ENCODE measurements around the gene MIOS.

Gene MIOS

GRCh38 chr7:7581531-7582179 is 15.0 kb downstream of the MIOS start:
- Histone ChIP-seq H3K4me2 (ENCODE audit: low read length) (no peak overlapping the region), H3K4me3 (ENCODE audit: low read length) (no peak overlapping the region)

GRCh38 chr7:7582596-7582995 is 15.9 kb downstream of the MIOS start:
- H4K20me1 ChIP-seq (ENCODE audit: insufficient read depth, low read length) = peaks cover 12% of the 10 kb centered on the region
- H3K79me2 ChIP-seq (ENCODE audit: low read length) = peaks cover 44% of the 10 kb centered on the region
- H3K4me2 ChIP-seq (ENCODE audit: low read length) = no peak overlapping the region
- TF ChIP-seq CTCF (IDR thresholded peaks at IDR 0.05; ENCODE audit: low read depth, low read length) (no peak), EZH2phosphoT487 (IDR thresholded peaks at IDR 0.05; ENCODE audit: low read depth) (no peak)
- H3K9me3 ChIP-seq (ENCODE audit: insufficient read depth, low read length) = no peaks in the 10 kb centered on the region
- H2AFZ ChIP-seq (ENCODE audit: low read depth, low read length) = no peak overlapping the region
- H3K4me3 ChIP-seq (ENCODE audit: low read length) = no peak overlapping the region
- H3K36me3 ChIP-seq (replicated peaks; ENCODE audit: low read depth, low read length) = no peaks in the 10 kb centered on the region
- no peak overlapping the region for H3K27ac ChIP-seq (ENCODE audit: low read length)
- peaks cover 6% of the 10 kb centered on the region for H3K4me1 ChIP-seq (ENCODE audit: low read length)
- no peak overlapping the region for H3K9ac ChIP-seq (ENCODE audit: low read length)
- H3K27me3 ChIP-seq (ENCODE audit: low read depth, low read length) = no peaks in the 10 kb centered on the region

More at GRCh38 chr7:7581531-7582179, 15.0 kb downstream of the MIOS start:
- no peaks in the 10 kb centered on the region for H3K9me3 ChIP-seq (ENCODE audit: insufficient read depth, low read length)
- H3K4me1 ChIP-seq (ENCODE audit: low read length) = peaks cover 16% of the 10 kb centered on the region
- no peaks in the 10 kb centered on the region for H3K36me3 ChIP-seq (replicated peaks; ENCODE audit: low read depth, low read length)
- no peak overlapping the region for H3K27ac ChIP-seq (ENCODE audit: low read length)
- H3K9ac ChIP-seq (ENCODE audit: low read length) = no peak overlapping the region
- H3K27me3 ChIP-seq (ENCODE audit: low read depth, low read length) = no peaks in the 10 kb centered on the region
- H4K20me1 ChIP-seq (ENCODE audit: insufficient read depth, low read length) = peaks cover 21% of the 10 kb centered on the region
- no peak for TF ChIP-seq EZH2phosphoT487 (IDR thresholded peaks at IDR 0.05; ENCODE audit: low read depth)
- no peak for TF ChIP-seq CTCF (IDR thresholded peaks at IDR 0.05; ENCODE audit: low read depth, low read length)
- no peak overlapping the region for H2AFZ ChIP-seq (ENCODE audit: low read depth, low read length)
- H3K79me2 ChIP-seq (ENCODE audit: low read length) = peaks cover 53% of the 10 kb centered on the region

GRCh38 chr7:7583731-7584130 is 17.0 kb downstream of the MIOS start:
- H3K4me2 ChIP-seq (ENCODE audit: low read length) = no peak overlapping the region
- H3K36me3 ChIP-seq (replicated peaks; ENCODE audit: low read depth, low read length) = no peaks in the 10 kb centered on the region

GRCh38 chr7:7584653-7585052 is 18.0 kb downstream of the MIOS start:
- no peak overlapping the region for H2AFZ ChIP-seq (ENCODE audit: low read depth, low read length)
- peaks cover 3% of the 10 kb centered on the region; the same call in 1 of the 2 replicates for H4K20me1 ChIP-seq (ENCODE audit: insufficient read depth, low read length)
- H3K79me2 ChIP-seq (ENCODE audit: low read length) = peaks cover 24% of the 10 kb centered on the region
- peaks cover 4% of the 10 kb centered on the region for H3K36me3 ChIP-seq (replicated peaks; ENCODE audit: low read depth, low read length)
- no peak overlapping the region for H3K27ac ChIP-seq (ENCODE audit: low read length)
- no peaks in the 10 kb centered on the region for H3K27me3 ChIP-seq (ENCODE audit: low read depth, low read length)
- no peak overlapping the region for H3K4me2 ChIP-seq (ENCODE audit: low read length)
- H3K4me3 ChIP-seq (ENCODE audit: low read length) = no peak overlapping the region
- no peak for TF ChIP-seq EZH2phosphoT487 (IDR thresholded peaks at IDR 0.05; ENCODE audit: low read depth)
- no peak for TF ChIP-seq CTCF (IDR thresholded peaks at IDR 0.05; ENCODE audit: low read depth, low read length)
- H3K4me1 ChIP-seq (ENCODE audit: low read length) = no peaks in the 10 kb centered on the region
- no peak overlapping the region for H3K9ac ChIP-seq (ENCODE audit: low read length)
- no peaks in the 10 kb centered on the region for H3K9me3 ChIP-seq (ENCODE audit: insufficient read depth, low read length)

More at GRCh38 chr7:7583731-7584130, 17.0 kb downstream of the MIOS start:
- H3K27me3 ChIP-seq (ENCODE audit: low read depth, low read length) = no peaks in the 10 kb centered on the region
- no peaks in the 10 kb centered on the region for H3K4me1 ChIP-seq (ENCODE audit: low read length)
- H3K9me3 ChIP-seq (ENCODE audit: insufficient read depth, low read length) = no peaks in the 10 kb centered on the region
- peaks cover 32% of the 10 kb centered on the region for H3K79me2 ChIP-seq (ENCODE audit: low read length)
- TF ChIP-seq EZH2phosphoT487 (IDR thresholded peaks at IDR 0.05; ENCODE audit: low read depth) (no peak), CTCF (IDR thresholded peaks at IDR 0.05; ENCODE audit: low read depth, low read length) (no peak)
- no peak overlapping the region for H3K4me3 ChIP-seq (ENCODE audit: low read length)
- no peak overlapping the region for H3K9ac ChIP-seq (ENCODE audit: low read length)
- H2AFZ ChIP-seq (ENCODE audit: low read depth, low read length) = no peak overlapping the region
- no peak overlapping the region for H3K27ac ChIP-seq (ENCODE audit: low read length)
- H4K20me1 ChIP-seq (ENCODE audit: insufficient read depth, low read length) = peaks cover 3% of the 10 kb centered on the region; the same call in 1 of the 2 replicates

All from OCI-LY3 (cell line).